SK-N-SH treated with all-trans-retinoic acid at 6 μM for 48 hours (cell line): Measurements from ENCODE around the gene BPIFA1.

Source experiments
- ATAC-seq: fragments of 200-7000 bp; cut with Tn5 transposase; 3 replicates; pipeline ENCODE4 v1.9.1; 2020; ENCODE audit warnings: mild to moderate bottlenecking, moderate library complexity
- ARNTL ChIP-seq: fragments of 450-650 bp; formaldehyde crosslinking; IDR thresholded peaks from 2 replicates; pipeline ENCODE4 v1.5.0; 2020; ENCODE audit warnings: low read depth, mild to moderate bottlenecking, moderate library complexity, borderline replicate concordance
- GLIS3 ChIP-seq: fragments of 250-450 bp; sonication (Bioruptor Pico); IDR thresholded peaks from 2 replicates; pipeline ENCODE4 v1.5.0; 2020; ENCODE audit warnings: mild to moderate bottlenecking, moderate library complexity
- OSR1 ChIP-seq: fragments of 250-450 bp; sonication (Bioruptor Pico); IDR thresholded peaks from 2 replicates; pipeline ENCODE4 v1.8.0; 2022; ENCODE audit warnings: moderate library complexity, mild to moderate bottlenecking, inconsistent platforms
- PATZ1 ChIP-seq: fragments of 250-450 bp; sonication (Bioruptor Pico); IDR thresholded peaks from 2 replicates; pipeline ENCODE4 v1.8.0; 2020; ENCODE audit warnings: mild to moderate bottlenecking, moderate library complexity, borderline replicate concordance
- POU6F1 ChIP-seq: fragments of 250-450 bp; sonication (Bioruptor Pico); IDR thresholded peaks from 2 replicates; pipeline ENCODE4 v1.8.0; 2021; ENCODE audit warnings: low read depth, mild to moderate bottlenecking, moderate library complexity, borderline replicate concordance
- PPARA ChIP-seq: fragments of 250-450 bp; sonication (Bioruptor Pico); IDR thresholded peaks from 2 replicates; pipeline ENCODE4 v1.5.0; 2020; ENCODE audit warnings: mild to moderate bottlenecking, borderline replicate concordance
- RARB ChIP-seq: fragments of 250-450 bp; sonication (Bioruptor Pico); IDR thresholded peaks from 2 replicates; pipeline ENCODE4 v1.8.0; 2021; ENCODE audit warnings: mild to moderate bottlenecking, moderate library complexity
- SNAI2 ChIP-seq: fragments of 250-450 bp; sonication (Bioruptor Pico); IDR thresholded peaks from 2 replicates; pipeline ENCODE4 v1.5.0; 2020; ENCODE audit warnings: mild to moderate bottlenecking, moderate library complexity
- TCF4 ChIP-seq: fragments of 250-450 bp; sonication (Bioruptor Pico); IDR thresholded peaks from 2 replicates; pipeline ENCODE4 v1.8.0; 2021; ENCODE audit warnings: mild to moderate bottlenecking, moderate library complexity, borderline replicate concordance
- ZC3H10 ChIP-seq: fragments of 250-450 bp; sonication (Bioruptor Pico); IDR thresholded peaks from 2 replicates; pipeline ENCODE4 v1.5.1; 2021; ENCODE audit warnings: mild to moderate bottlenecking, moderate library complexity
- ZFP3 ChIP-seq: fragments of 250-450 bp; sonication (Bioruptor Pico); IDR thresholded peaks from 2 replicates; pipeline ENCODE4 v1.5.0; 2020; ENCODE audit warnings: mild to moderate bottlenecking, moderate library complexity
- ZFP30 ChIP-seq: fragments of 450-650 bp; formaldehyde crosslinking; IDR thresholded peaks from 2 replicates; pipeline ENCODE4 v1.5.0; 2022; ENCODE audit warnings: mild to moderate bottlenecking, moderate library complexity
- ZNF565 ChIP-seq: fragments of 450-650 bp; formaldehyde crosslinking; conservative IDR thresholded peaks from 2 replicates; pipeline ENCODE4 v1.5.0; 2020; ENCODE audit warnings: low read depth, mild to moderate bottlenecking, moderate library complexity
- ZNF70 ChIP-seq: fragments of 450-650 bp; formaldehyde crosslinking; IDR thresholded peaks from 2 replicates; pipeline ENCODE4 v1.5.0; 2020; ENCODE audit warnings: mild to moderate bottlenecking, moderate library complexity
- TF ChIP-seq, protein P1 (sequence below): fragments of 250-450 bp; sonication (Bioruptor Pico); IDR thresholded peaks from 2 replicates; pipeline ENCODE4 v1.5.1; 2021; ENCODE audit warnings: mild to moderate bottlenecking, moderate library complexity
- TF ChIP-seq, protein P2 (sequence below): fragments of 250-450 bp; sonication (Bioruptor Pico); IDR thresholded peaks from 2 replicates; pipeline ENCODE4 v1.5.0; 2020; ENCODE audit warnings: mild to moderate bottlenecking, moderate library complexity

The BPIFA1 gene

GRCh38 chr20:33282991-33283555, 47.3 kb downstream of the BPIFA1 start, which contains the start of gene BPIFB1:
TSS of gene BPIFB1 (plus strand) at chr20:33283214. CDS start at chr20:33286074, 2,860 bp downstream.
- TF ChIP-seq POU6F1: no peak
- no peak for TF ChIP-seq TCF4 (CRISPR knock-in tag)
- no peak for TF ChIP-seq SNAI2 (CRISPR knock-in tag)
- TF ChIP-seq, protein P1, sequence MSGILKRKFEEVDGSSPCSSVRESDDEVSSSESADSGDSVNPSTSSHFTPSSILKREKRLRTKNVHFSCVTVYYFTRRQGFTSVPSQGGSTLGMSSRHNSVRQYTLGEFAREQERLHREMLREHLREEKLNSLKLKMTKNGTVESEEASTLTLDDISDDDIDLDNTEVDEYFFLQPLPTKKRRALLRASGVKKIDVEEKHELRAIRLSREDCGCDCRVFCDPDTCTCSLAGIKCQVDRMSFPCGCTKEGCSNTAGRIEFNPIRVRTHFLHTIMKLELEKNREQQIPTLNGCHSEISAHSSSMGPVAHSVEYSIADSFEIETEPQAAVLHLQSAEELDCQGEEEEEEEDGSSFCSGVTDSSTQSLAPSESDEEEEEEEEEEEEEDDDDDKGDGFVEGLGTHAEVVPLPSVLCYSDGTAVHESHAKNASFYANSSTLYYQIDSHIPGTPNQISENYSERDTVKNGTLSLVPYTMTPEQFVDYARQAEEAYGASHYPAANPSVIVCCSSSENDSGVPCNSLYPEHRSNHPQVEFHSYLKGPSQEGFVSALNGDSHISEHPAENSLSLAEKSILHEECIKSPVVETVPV (CRISPR knock-in tag): no peak
- no peak for TF ChIP-seq OSR1 (CRISPR knock-in tag)
- TF ChIP-seq, protein P2, sequence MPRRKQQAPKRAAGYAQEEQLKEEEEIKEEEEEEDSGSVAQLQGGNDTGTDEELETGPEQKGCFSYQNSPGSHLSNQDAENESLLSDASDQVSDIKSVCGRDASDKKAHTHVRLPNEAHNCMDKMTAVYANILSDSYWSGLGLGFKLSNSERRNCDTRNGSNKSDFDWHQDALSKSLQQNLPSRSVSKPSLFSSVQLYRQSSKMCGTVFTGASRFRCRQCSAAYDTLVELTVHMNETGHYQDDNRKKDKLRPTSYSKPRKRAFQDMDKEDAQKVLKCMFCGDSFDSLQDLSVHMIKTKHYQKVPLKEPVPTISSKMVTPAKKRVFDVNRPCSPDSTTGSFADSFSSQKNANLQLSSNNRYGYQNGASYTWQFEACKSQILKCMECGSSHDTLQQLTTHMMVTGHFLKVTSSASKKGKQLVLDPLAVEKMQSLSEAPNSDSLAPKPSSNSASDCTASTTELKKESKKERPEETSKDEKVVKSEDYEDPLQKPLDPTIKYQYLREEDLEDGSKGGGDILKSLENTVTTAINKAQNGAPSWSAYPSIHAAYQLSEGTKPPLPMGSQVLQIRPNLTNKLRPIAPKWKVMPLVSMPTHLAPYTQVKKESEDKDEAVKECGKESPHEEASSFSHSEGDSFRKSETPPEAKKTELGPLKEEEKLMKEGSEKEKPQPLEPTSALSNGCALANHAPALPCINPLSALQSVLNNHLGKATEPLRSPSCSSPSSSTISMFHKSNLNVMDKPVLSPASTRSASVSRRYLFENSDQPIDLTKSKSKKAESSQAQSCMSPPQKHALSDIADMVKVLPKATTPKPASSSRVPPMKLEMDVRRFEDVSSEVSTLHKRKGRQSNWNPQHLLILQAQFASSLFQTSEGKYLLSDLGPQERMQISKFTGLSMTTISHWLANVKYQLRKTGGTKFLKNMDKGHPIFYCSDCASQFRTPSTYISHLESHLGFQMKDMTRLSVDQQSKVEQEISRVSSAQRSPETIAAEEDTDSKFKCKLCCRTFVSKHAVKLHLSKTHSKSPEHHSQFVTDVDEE (CRISPR knock-in tag): no peak
- TF ChIP-seq GLIS3 (CRISPR knock-in tag): no peak
- TF ChIP-seq ZFP30 (CRISPR knock-in tag): no peak
- no peak for TF ChIP-seq ZNF70 (CRISPR knock-in tag)
- TF ChIP-seq ZNF565 (CRISPR knock-in tag): no peak
- no peak for TF ChIP-seq ZC3H10
- TF ChIP-seq RARB (CRISPR knock-in tag): no peak
- no peak for TF ChIP-seq PATZ1 (CRISPR knock-in tag)
- ATAC-seq: no peak

GRCh38 chr20:33284284-33284683, 48.5 kb downstream of the BPIFA1 start:
- TF ChIP-seq ARNTL (CRISPR knock-in tag): no peak
- TF ChIP-seq PPARA: no peak
- TF ChIP-seq TCF4 (CRISPR knock-in tag): no peak
- TF ChIP-seq, protein P1 (CRISPR knock-in tag): no peak
- TF ChIP-seq, all 23 proteins: peak for 0
- ATAC-seq: no peak

DNA sequence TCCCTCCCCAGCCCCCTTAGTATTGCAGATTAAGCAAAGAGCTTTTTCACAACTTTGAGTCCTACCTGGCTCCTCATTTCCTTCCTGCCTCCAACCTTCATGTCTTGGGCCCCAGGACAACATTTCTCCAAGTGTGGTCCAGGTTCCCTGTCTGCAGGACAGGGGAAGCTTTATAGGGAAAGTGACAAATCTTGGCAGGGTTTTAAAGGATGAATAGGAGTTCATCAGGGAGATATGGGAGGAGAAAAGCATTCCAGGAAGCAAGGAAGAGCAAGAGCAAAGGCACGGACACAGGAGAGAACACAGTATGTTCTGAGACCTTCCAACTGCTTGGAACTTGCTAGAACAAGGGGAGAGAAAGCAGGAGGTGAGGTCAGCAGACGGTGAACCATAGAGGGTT, 49.1 kb downstream of the BPIFA1 start:
- TF ChIP-seq, protein P2 (CRISPR knock-in tag): no peak
- TF ChIP-seq ZC3H10 (no peak), GLIS3 (CRISPR knock-in tag) (no peak), ZFP3 (CRISPR knock-in tag) (peak; percentile 91), ARNTL (CRISPR knock-in tag) (no peak)
- no peak for ATAC-seq
